Activated T-cell treated with anti-CD3 and anti-CD28 coated beads for 1 hour (primary cell): ENCODE data around the gene PXT1.
"Not testable (repeated sequence)": the region's sequence is repeated elsewhere in the genome, so short reads cannot be mapped to it uniquely, and the experiment has no call there.

Experiments used
- DNase-seq: peaks from one replicate; pipeline ENCODE4 v3.0.0-alpha.2; 2020; ENCODE audit warnings: low read depth

PXT1 gene

DNA sequence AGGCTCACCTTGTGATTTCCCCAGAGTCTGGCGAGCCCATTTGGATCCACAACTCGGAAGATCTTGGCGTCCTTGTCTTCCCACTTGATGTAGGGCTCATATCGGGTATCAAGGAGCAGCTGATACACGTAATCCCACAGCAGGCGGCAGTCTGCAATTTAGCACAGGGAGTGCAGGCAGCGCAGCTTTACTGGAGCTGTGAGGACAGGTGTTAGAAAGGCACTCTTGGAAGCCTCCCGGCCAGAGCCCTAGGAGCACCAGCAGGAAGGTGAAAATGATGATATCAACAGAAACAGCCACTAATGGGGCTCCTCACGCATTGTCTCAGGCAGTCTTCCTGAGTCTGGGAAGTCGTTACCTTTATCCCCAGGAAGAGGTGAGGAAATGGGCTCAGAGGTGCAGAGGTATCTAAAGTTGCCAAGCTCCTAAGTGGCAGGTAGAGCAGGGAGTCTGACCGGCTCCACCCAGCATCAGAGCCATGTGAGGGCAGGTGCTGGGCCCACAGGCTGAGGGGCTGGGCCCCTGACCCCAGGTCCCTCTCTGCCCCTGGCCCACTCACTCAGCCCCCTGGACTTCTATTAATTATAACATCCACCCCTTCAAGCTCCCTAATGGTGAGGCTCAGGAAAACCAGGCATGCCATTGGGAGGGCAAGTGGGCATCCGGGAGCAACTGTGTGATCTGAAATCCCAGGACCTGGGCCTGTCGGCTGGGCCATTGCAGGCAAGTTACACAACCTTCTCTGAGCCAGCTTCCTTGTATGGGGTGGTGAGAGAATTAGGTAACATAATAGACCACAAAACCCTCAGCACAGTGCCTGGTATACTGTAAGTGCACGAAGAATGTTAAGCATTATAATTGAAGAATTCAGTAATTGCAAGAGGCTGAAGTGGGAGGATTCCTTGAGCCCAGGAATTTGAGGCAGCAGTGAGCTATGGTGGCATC lies 73.5 kb downstream of the PXT1 start:
- DNase-seq, result no peak

DNA sequence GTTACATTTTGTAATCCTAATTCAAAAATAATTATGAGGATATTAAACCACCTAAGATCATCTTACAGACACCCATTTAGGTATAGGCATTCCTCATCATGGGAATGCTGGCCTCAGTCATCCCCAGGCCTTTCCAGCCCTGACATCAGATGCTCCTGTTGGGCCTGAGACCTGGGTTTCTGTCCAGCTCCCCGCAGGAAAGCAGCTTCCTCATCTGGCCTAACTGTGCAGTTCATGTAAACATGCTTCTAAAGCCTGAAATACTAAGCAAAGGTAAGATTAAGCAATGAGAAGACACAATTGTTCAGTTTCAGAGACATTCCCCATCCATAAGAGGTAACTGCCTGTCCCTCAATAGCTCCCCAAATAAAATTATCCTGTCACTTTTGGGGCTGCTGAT lies 74.2 kb downstream of the PXT1 start:
- no peak for DNase-seq

DNA sequence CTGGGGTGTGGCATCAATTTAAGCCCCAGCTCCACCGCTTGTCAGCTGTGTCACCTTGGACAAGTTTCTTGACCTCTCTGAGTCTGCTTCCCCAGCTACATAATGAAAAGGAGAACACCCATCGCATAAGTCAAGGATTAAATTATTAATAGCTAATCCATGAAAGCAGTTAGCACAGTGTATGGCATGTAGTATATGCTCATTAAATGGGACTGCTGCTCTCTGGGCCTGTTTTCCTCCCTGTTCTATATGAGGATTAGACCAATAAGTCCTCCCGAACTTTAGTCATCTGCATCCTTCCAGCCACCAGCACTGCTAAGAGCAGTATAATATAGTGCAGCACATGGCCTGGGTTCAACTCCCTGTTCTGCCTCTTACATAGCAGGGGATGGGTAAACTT lies 74.9 kb downstream of the PXT1 start:
- no peak for DNase-seq

DNA sequence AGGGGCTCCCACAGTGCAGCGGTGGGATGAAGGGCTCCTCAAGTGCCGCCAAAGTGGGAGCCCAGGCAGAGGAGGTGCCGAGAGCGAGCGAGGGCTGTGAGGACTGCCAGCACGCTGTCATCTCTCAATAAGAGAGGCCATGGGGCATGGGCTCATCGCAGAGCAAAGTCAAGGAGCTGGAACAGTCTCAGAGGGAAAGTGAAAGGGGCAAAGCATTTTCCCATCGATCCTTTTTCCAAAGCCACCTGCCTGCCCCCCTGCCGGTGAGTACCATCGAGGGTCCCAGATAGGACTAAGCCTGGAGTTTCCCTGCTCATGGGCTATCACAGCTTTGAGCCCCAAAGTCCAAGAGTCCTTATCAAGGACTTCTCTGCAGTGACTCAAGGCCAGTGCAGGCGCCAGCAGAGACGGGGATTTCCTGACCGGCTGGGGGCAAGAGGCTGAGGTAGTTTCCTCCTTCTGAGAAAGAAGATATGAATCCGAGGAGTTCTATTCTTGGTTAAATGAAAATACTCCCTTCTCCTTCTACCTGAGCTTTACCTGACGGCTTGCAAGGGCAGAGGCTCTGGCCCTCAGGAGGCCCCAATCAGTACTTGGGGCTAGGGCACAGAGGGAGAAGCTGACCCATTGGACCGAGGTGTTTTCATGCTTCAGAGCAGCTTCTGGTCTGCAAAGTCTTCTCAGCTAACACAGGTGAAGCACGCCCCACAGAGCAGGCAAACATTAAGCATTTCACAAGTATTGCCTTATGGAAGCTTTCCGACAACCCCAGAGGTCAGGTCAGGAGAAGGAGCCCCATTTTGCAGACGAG lies 77.8 kb downstream of the PXT1 start:
- no peak for DNase-seq

DNA sequence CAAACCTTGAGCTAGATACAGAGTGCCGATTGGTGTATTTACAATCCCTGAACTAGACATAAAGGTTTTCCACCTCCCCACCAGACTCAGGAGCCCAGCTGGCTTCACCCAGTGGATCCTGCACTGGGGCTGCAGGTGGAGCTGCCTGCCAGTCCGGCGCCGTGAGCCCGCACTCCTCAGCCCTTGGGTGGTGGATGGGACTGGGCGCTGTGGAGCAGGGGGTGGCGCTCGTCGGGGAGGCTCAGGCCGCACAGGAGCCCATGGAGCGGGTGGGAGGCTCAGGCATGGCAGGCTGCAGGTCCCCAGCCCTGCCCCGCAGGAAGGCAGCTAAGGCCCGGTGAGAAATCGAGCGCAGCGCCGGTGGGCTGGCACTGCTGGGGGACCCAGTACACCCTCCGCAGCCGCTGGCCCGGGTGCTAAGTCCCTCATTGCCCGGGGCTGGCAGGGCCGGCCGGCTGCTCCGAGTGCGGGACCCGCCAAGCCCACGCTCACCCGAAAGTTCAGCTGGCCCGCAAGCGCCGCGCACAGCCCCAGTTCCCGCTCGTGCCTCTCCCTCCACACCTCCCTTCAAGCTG lies 78.5 kb downstream of the PXT1 start:
- DNase-seq, result not testable (repeated sequence)

DNA sequence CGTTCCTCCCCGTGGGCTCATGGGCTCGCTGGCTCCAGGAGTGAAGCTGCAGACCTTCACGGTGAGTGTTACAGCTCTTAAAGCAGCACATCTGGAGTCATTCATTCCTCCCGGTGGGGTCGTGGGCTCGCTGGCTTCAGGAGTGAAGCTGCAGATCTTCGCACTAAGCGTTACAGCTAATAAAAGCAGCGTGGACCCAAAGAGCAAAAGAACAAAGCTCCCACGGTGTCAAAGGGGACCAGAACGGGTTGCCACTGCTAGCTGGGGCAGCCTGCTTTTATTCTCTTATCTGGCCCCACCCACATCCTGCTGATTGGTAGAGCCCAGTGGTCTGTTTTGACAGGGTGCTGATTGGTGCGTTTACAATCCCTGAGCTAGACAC lies 79.3 kb downstream of the PXT1 start:
- not testable (repeated sequence) for DNase-seq

DNA sequence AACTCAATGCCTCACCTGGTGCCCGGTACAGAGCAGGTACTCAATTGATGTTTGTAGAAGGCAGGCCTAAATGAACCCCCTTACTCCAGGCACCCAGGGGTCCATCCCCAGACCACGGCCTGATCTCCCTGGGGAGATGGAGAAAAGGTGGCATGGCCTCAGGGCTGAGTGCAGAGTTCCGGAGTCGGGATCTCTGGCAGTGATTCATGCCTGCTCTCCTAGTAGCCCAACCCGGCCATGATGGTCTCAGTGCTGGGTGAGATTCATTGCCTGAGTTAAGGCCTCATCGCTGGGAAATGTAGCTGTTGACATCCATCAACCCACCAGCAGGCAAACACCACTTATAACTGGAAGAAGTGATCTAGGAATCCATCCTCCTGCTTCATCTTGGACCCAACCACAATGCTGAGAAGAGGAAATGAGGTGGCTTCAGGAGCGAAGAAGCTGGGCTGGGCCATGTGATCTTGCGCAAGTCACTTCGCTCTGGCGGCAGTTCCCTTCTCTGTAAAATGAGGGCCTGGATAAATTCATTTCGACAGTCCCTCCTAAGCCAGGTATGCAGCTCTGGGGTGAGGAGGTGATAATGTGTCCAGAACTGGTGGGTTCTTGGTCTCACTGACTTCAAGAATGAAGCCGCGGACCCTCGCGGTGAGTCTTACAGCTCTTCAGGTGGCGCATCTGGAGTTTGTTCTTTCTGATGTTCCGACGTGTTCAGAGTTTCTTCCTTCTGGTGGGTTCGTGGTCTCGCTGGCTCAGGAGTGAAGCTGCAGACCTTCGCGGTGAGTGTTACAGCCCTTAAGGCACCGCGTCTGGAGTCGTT lies 79.9 kb downstream of the PXT1 start:
- no peak for DNase-seq

DNA sequence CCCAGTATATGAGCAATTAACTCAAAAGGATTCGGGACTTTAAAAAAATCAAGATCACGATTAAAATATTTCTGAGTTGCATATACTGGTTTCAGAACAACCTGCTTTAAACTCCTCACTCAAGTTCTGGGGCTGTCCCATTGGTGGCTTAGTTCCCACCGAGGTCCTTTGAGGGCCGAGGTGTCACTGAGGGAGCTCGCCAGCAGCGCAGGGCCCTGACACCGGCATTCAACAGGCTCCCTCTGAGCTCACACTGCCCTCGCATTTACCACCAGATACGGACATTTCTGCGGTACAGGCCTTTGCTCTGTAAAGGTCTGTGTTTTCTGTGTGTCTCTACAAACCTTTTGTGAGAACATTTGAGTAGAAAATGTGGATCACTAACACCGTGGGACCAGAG lies 81.6 kb downstream of the PXT1 start:
- no peak for DNase-seq

DNA sequence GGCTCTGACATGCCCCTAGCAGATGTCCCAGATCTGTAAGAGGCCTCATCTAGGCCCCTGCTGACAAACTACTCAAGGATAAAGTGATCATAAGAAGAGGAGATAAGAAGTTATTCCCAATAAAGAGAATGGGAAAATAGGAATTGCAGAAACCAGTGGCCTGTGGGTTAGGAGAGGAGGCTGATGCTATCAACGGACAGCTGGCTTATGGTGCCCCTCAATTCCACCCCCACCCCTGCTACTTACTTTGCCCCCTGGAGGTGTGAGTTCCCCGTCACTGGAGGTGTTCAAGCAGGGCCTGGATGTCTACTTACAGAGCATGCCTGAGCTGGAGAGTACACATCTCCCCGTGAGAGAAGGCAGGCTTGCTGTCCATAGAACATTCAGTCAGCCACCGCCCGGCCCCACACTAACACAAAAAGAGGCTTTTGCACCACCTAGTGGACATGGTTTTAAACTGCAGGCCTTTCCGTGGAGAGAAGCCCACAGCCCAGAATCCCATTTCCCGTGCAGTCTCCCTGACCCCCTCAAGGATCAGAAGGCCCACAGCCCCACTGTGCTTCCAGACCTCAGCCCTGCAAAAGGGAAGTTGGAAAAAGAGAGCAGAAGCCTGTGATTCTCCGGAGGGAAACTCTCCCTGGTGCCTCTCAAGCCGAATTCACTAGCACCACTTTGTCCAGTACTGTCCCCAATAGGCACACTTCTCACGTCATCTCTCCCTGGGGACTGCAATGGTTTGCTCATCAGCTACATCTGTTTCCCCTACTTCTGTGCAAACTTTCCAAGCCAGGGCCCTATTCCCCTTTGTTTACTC lies 82.2 kb downstream of the PXT1 start:
- peak; percentile 58 for DNase-seq

DNA sequence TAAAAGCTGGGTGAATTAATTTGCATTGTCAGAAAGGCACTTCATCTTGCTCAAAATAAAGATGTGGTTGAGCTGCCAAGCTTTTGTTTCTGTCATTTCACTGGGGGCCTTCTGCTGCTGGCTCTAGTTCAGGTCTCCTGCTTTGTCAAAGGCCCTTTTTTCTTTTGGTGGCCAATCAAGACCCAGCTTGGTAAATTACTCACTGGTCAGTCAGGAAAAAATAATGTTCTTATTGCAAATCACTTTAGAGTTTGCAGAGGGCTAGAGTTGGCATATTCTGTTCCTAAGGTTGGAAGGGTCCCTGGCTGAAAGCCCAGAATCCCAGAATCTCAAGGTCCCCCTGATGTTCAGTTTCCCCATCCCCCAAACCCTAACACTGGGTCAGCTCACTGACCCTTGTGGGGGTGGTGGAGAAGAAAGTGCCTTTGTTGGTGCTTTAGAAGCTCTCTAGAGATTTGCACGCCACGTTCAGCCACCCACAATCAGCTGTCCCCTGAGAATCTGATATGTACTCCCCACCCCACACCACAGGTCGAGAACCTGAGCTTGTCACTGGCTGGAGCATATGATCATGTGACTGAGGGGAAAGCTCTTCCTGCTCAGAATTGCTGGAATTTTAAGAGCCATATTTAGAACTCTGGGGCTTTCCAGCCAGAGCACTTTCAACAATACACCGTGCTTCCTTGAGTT lies 84.3 kb downstream of the PXT1 start:
- no peak for DNase-seq

DNA sequence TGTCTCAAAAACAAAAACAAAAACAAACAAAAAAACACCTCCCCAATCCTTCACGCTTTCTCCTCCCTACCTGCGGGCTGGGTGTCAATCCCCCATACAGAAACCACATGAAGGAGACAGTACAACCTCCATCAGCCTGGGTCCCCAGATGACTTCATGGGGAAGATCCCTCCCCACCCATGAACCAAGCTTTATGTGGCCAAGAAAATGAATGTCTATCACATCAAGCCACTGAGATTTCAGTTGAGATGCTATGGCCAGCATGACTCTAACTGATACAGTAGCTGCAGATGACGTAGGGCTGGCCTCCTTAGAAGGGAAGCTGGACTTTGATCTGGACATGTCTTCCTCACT lies 84.8 kb downstream of the PXT1 start:
- DNase-seq, result no peak

DNA sequence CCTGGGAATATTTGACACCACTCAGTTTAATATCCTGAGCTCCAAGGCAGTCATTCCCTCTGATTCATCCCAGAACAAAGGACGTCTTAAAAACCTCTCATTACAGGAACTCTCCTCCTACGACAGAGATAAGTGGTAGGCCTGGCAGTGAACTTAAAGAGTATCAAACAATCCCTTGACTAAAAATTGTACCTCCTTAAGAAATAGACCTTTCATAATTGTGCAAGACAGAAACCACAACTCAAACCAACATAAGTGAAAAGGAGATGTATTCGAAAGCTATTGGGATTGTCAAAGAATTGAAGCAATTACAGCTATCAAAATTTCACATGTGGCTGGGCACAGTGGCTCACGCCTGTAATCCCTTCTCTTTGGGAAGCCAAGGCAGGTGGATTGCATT lies 86.8 kb downstream of the PXT1 start:
- DNase-seq, result no peak

DNA sequence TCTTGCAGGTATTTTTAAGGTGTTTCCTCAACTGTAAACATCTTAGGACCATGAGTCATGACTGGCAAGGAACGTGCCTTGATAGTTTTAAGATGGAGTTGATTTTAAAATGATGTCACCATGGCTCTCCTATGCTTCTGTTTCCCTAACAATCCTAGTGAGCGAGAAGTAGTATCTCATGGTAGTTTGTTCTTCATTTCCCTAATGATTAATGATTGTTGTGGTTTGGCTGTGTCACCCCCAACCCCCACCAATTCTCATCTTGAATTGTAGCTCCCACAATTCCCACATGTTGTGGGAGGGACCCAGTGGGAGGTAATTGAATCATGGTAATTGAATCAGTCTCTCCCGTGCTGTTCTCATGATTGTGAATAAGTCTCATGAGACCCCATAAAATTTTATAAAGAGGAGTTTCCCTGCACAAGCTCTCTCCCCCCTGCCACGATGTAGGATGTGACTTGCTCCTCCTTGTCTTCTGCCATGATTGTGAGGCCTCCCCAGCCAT lies 89.2 kb downstream of the PXT1 start:
- DNase-seq, result no peak

DNA sequence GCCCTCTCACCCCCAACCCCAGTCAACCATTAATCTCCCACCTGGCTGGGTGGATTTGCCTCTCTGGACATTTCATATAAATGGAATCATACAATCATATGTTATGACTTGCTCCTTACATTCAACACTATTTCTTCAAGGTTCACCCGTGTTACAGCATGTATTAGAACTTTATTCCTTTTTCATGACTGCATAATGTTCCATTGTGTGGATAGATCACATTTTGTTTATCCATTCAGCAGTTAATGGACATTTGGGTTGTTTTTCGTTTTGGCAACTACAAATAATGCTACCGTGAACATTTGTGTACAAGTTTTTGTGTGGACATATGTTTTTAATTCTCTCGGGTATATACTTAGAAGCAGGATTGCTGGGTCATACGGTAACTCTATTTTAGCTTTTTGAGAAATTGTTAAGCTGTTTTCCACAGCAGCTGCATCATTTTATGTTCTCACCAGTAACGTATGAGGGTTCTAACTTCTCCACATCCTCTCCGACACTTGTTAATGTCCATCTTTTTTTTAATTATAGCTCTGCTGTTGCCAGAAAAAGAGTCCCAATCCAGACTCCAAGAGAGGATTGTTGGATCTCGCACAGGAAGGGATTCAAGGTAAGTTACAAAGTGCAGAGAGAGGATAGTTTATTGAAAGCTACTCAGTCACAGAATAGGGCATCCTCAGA lies 90.0 kb downstream of the PXT1 start:
- DNase-seq, result no peak

DNA sequence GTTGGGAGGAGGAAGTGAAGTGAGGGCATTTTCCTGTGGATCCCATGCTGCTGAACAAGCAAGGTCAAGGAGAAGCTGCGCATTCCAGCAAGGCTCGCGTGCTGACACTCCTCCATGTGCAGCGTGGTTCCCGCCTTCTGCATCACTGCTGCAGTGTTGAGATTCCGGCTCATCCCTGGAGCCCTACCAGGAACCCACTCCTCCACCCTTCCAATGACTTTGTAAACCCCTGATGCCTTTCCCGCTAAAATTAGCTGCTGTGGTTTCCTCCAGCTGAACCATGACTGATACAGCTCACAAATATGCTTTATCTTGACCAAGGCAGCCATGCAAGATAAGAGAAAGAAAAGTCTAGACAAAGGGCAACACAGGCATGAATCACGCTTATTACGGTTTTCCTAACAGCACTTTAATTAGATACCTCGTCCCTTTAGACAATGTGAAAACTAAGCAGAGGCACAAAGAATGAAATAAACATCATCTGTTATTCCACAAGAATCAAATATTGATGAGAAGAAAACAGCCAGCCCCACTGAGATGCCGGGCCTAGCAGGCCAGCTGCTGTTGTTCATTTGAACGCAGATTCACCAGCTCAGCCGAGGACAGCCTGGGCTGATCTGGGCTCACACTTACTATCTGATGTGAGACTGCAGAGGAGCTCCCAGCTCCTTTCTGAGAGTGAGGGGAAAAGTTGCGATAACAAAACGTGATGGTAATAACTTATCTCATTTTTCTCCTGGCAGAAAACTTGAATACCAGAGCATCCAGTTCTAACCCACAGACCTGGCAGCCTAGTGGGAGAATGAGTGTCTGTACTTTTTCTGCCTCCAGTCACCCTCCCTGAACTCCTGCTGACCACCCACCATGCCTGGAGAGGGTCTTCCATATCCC lies 91.7 kb downstream of the PXT1 start:
- DNase-seq, result no peak

DNA sequence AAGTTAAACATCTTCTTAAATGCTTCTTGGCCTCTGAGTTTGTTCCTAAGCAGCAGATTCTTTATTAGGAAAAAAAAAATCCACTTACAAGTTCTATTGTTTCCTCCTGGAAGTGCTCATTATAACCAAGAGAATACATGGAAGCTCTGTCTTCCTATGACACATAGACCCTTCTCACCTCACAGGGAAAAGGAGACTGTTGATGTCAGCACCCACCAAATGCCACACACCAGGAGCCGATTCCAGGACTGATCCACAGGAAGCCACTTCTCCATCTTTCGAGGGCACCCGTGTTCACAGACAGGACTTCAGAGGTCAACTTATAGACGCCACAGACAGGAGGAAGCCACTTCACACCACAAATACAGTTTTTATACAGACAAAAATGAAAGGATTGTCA lies 92.6 kb downstream of the PXT1 start:
- DNase-seq, result no peak

DNA sequence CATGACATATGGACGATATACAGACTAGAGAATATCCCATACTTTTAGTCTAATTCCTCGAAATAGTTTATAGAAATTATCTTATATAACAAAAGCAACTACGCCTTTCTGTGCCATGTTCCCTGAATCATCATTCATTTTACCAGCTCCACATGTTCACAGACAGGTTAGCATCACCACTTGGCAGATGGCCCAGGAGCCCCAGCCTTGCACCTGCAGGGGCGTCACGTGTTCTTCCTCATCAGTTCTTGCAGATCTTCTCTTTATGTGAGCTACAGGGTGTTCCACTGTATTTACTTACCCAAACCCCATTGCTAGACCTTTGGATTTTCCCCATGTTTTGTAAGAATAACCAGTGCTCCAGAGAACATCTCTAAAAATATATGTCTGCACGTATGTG lies 93.4 kb downstream of the PXT1 start:
- DNase-seq, result peak; percentile 7

DNA sequence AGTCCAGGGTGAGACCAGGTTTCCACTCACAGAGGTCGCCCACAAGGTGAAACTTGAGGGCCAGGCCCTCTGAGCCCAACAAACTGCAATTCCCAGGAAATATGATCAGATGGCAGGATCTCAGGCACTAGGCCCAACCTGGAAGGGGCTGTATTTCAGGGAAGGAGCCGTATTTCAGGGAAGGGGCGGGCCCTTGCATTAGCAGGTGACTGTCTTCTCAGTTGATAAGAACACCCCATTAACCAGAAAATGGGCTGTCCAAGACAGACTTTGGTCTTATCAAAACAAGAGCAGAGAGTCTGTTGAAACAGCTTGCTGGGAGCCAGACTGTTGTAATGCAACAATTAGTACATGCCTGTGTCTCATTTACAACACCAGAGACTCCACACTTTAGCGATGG lies 95.0 kb downstream of the PXT1 start:
- DNase-seq, result no peak
